Measurements from ENCODE around the gene MFNG.

DNA sequence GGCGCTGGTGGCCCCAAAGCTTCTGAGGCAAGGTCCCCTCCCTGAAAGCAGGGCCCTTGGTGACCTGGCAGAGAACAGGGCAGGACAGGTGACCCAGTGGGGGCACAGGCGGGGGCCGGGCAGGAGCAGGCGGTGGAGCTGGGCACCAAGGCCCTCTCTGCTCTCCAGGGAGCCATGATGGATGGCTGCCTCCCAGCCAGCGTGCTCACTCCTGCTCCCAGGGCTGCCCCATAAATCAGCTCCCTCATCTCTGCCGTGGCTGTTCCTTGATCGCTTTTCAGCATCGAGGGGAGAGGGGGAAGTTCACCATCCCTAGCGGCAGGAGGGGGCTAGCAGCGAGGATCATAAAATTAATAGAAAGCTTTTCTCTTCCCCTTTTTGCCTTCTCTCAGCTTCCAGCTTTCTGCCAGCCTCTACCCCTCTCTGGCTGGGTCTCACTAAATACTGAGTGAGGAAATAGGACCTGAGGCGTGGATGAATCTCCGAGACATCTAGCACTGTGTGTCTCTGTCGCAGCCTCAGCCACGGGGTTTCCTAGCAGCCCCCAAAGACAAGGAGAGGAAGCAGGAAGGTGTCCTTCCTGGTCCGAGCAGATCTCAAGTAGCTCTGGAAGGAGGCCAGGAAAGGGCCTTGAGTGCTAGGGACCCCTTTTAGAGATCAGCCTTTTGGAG, 36.7 kb downstream of the MFNG start:
- no peak for TF ChIP-seq POLR2A (IDR thresholded peaks at IDR 0.05; ENCODE audit: low read depth)
- TF ChIP-seq, protein P1, sequence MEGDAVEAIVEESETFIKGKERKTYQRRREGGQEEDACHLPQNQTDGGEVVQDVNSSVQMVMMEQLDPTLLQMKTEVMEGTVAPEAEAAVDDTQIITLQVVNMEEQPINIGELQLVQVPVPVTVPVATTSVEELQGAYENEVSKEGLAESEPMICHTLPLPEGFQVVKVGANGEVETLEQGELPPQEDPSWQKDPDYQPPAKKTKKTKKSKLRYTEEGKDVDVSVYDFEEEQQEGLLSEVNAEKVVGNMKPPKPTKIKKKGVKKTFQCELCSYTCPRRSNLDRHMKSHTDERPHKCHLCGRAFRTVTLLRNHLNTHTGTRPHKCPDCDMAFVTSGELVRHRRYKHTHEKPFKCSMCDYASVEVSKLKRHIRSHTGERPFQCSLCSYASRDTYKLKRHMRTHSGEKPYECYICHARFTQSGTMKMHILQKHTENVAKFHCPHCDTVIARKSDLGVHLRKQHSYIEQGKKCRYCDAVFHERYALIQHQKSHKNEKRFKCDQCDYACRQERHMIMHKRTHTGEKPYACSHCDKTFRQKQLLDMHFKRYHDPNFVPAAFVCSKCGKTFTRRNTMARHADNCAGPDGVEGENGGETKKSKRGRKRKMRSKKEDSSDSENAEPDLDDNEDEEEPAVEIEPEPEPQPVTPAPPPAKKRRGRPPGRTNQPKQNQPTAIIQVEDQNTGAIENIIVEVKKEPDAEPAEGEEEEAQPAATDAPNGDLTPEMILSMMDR (IDR thresholded peaks at IDR 0.05) = no peak
- TF ChIP-seq POLR2AphosphoS5 (IDR thresholded peaks at IDR 0.05) = no peak
